Measurements from ENCODE around the gene DCAKD.

Gene DCAKD

DNA sequence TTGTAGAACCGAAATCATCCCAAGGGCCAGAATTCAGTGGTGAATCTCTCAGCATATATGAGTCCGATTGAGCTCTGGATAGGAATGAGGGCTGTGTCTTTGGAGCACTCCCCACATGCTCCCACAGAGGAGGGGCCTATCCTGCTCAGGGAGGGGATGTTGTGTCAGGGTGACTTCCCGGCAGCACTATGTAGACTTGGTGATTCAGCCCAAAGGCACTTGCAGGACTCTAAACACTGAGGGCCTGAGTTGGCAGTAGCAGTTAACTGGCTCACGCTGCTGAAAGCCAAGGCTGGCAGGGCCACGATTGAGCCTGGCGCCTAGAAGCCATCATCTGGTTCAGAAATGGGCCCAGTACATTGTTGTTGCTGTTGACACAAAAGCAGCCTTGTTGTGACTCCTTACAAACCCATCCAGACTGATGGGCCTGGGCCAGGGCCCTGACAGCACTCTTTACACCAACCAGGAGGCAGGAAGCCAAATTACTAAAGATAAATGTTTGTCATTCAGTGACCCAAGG lies 41.5 kb upstream of the DCAKD start:
- DNase-seq (ENCODE audit: low read depth) = peak; percentile 96
- TF ChIP-seq, protein P1, sequence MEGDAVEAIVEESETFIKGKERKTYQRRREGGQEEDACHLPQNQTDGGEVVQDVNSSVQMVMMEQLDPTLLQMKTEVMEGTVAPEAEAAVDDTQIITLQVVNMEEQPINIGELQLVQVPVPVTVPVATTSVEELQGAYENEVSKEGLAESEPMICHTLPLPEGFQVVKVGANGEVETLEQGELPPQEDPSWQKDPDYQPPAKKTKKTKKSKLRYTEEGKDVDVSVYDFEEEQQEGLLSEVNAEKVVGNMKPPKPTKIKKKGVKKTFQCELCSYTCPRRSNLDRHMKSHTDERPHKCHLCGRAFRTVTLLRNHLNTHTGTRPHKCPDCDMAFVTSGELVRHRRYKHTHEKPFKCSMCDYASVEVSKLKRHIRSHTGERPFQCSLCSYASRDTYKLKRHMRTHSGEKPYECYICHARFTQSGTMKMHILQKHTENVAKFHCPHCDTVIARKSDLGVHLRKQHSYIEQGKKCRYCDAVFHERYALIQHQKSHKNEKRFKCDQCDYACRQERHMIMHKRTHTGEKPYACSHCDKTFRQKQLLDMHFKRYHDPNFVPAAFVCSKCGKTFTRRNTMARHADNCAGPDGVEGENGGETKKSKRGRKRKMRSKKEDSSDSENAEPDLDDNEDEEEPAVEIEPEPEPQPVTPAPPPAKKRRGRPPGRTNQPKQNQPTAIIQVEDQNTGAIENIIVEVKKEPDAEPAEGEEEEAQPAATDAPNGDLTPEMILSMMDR (IDR thresholded peaks at IDR 0.05; ENCODE audit: control insufficient read depth, insufficient read depth, low read depth, low read length, missing control alignments) = no peak
- H3K4me3 ChIP-seq (ENCODE audit: control insufficient read depth, low read depth, low read length) = no peak overlapping the region

- H3K4me3 ChIP-seq (ENCODE audit: control insufficient read depth, low read depth, low read length) = no peak overlapping the region
- no peak for DNase-seq (ENCODE audit: low read depth)
- TF ChIP-seq, protein P1 (IDR thresholded peaks at IDR 0.05; ENCODE audit: control insufficient read depth, insufficient read depth, low read depth, low read length, missing control alignments) = no peak
Observed at GRCh38 chr17:45091778-45092425, 40.5 kb upstream of the DCAKD start.

DNA sequence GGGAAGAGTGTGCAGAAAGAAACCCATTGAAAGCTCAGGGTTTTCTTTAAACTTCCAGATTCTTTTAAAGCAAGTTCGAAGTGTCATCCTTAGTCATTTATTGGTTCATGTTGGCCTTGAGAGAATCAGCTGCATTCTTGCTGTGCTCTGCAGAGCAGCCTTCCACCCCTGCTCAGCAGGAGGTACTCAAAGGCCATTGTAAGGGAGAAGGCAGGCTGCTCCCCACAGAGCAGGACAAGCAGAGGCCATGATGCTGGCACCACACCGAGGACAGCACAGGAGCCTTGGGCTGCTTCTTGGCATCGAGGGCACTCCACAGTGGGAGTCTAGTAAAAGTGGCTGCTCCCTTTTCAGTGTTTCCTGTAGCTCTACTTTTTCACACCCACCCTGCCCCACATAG lies 39.3 kb upstream of the DCAKD start:
- no peak for DNase-seq (ENCODE audit: low read depth)
- H3K4me3 ChIP-seq (ENCODE audit: control insufficient read depth, low read depth, low read length) = no peak overlapping the region
- TF ChIP-seq, protein P1 (IDR thresholded peaks at IDR 0.05; ENCODE audit: control insufficient read depth, insufficient read depth, low read depth, low read length, missing control alignments) = no peak

DNA sequence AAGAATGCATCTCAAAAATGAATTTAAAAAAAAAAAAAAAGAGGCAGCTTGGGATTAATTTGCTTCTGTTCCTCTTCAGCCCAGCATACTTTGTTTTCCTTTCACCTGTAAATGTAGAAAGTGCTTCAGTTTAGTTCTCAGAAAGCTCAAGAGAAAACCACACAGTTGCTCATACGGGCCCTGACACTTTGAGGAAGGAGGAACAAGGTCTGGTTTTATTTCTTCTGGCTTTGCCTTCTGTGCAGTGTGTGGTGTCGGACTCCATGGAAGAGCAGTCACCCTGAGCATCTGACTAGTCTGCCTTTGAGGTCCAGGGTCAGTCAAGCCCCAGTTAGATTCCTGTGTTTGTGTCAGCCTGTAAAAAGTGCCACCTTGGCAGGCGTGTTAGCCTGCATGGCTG lies 37.3 kb upstream of the DCAKD start:
- H3K4me3 ChIP-seq (ENCODE audit: control insufficient read depth, low read depth, low read length) = no peak overlapping the region
- TF ChIP-seq, protein P1 (IDR thresholded peaks at IDR 0.05; ENCODE audit: control insufficient read depth, insufficient read depth, low read depth, low read length, missing control alignments) = no peak
- DNase-seq (ENCODE audit: low read depth) = no peak

GRCh38 chr17:45087978-45088377 lies 36.5 kb upstream of the DCAKD start:
- no peak for DNase-seq (ENCODE audit: low read depth)
- no peak overlapping the region for H3K4me3 ChIP-seq (ENCODE audit: control insufficient read depth, low read depth, low read length)
- TF ChIP-seq, protein P1 (IDR thresholded peaks at IDR 0.05; ENCODE audit: control insufficient read depth, insufficient read depth, low read depth, low read length, missing control alignments) = no peak

- no peak overlapping the region for H3K4me3 ChIP-seq (ENCODE audit: control insufficient read depth, low read depth, low read length)
- no peak for DNase-seq (ENCODE audit: low read depth)
- TF ChIP-seq, protein P1 (IDR thresholded peaks at IDR 0.05; ENCODE audit: control insufficient read depth, insufficient read depth, low read depth, low read length, missing control alignments) = no peak
Observed at GRCh38 chr17:45087504-45087975, 36.1 kb upstream of the DCAKD start.

Data from AG09309 (cell line).